Stimulated activated effector memory CD8-positive, alpha-beta T cell treated with anti-CD3 and anti-CD28 coated beads, Interleukin-12 subunit alpha, Interleukin-12 subunit beta, amount 100 ng/mL, for 72 hours (primary cell): Measurements from ENCODE around the gene PRUNE2.

Source experiments
- ATAC-seq: fragments of 150-1000 bp; cut with Tn5 transposase; 2 replicates; pipeline ENCODE4 v1.10.0; 2021
- DNase-seq, 2 donors: peaks; one replicate each; pipeline ENCODE4 v3.0.0; 2021 to 2022; ENCODE audit warnings: low spot score in 2 of 2
- H3K27ac Mint-ChIP-seq: one replicate; pipeline ENCODE4 v1.8.0; 2022; ENCODE audit warnings: mild to moderate bottlenecking, mixed read lengths
- H3K36me3 Mint-ChIP-seq: one replicate; pipeline ENCODE4 v1.8.0; 2022; ENCODE audit warnings: mild to moderate bottlenecking, mixed read lengths
- H3K4me1 Mint-ChIP-seq: one replicate; pipeline ENCODE4 v1.8.0; 2022; ENCODE audit warnings: mixed read lengths
- H3K4me3 Mint-ChIP-seq: one replicate; pipeline ENCODE4 v1.8.0; 2022; ENCODE audit warnings: mild to moderate bottlenecking, mixed read lengths
- H3K9me3 Mint-ChIP-seq: one replicate; pipeline ENCODE4 v1.8.0; 2022; ENCODE audit warnings: mixed read lengths

The PRUNE2 gene

DNA sequence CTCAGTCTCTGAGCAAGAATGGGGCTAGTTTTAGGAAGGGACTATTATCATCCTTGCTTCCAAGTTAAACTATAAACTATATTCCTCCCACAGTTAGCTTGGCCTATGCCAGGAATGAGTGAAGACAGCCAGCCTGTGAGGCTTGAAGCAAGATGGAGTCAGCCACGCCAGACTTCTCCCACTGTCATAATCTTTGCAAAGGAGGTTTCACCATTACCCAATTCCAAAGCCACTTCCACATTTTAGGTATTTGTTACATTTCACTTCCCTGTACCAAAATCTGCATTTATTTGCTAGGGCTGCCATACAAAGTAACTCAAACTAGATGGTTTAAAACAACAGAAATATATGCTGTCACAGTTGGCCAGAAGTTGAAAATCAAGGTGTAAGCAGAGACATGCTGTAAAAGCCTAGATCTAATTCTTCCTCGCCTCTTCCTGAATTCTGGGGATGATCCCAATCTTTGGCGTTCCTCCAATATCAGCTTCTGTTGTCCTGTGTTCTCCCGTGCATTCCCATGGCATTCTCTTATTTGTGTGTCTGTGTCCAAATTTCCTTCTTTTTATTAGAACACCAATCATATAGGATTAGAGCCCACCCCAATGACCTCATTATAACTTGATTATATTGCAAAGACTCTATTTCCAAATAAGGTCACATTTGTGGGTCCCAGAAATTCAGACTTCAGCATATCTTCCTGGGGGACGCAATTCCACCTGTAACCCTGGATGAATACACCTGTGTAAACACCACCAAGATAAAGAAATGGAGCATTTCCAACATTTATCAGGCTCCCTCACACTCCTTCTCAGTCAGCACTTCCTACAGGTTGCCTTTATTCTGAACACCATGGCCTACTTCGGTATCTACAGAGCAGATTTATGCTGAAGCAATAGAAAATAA is 320.2 kb downstream of the PRUNE2 start:
- no peaks in the 10 kb centered on the region for H3K36me3 Mint-ChIP-seq
- H3K4me1 Mint-ChIP-seq = no peaks in the 10 kb centered on the region
- H3K9me3 Mint-ChIP-seq = no peaks in the 10 kb centered on the region
- no peak for ATAC-seq
- no peak for DNase-seq
- H3K27ac Mint-ChIP-seq = no peak overlapping the region
- no peak overlapping the region for H3K4me3 Mint-ChIP-seq

- Mint-ChIP-seq H3K9me3 (no peaks in the 10 kb centered on the region), H3K4me3 (no peak overlapping the region), H3K36me3 (no peaks in the 10 kb centered on the region), H3K27ac (no peak overlapping the region), H3K4me1 (peaks cover 7% of the 10 kb centered on the region)
- DNase-seq = no peak
- ATAC-seq = no peak
Measured at GRCh38 chr9:76583256-76583655, 322.7 kb downstream of the PRUNE2 start.

DNA sequence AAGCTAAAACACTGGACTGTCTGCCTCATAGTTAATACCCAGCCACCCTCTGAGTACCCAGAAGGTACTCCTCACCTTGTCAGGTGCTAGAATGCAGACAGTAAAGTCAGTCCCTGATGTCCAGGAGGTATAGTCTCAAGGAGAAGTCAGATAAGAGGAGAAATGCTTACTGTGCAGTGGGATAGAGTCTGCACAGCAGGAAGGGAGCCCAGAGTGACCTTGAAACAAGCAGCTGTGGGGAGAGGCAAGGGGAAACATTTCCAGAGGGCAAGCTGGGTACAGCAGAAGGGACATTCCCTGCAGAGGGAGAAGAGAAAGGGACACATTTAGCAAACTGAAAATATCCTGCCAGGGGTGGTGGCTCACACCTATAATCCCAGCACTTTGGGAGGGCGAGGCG is 324.2 kb downstream of the PRUNE2 start:
- DNase-seq = no peak

GRCh38 chr9:76580820-76581219 is 325.1 kb downstream of the PRUNE2 start:
- no peak overlapping the region for H3K4me3 Mint-ChIP-seq
- no peak overlapping the region for H3K27ac Mint-ChIP-seq
- DNase-seq (no peak), ATAC-seq (no peak)
- H3K9me3 Mint-ChIP-seq = no peaks in the 10 kb centered on the region
- peaks cover 27% of the 10 kb centered on the region for H3K4me1 Mint-ChIP-seq
- H3K36me3 Mint-ChIP-seq = peaks cover 7% of the 10 kb centered on the region

More for the DNA sequence above, 324.2 kb downstream of the PRUNE2 start:
- Mint-ChIP-seq H3K36me3 (no peaks in the 10 kb centered on the region), H3K4me3 (no peak overlapping the region), H3K27ac (no peak overlapping the region), H3K4me1 (peaks cover 20% of the 10 kb centered on the region), H3K9me3 (no peaks in the 10 kb centered on the region)
- ATAC-seq = no peak

DNA sequence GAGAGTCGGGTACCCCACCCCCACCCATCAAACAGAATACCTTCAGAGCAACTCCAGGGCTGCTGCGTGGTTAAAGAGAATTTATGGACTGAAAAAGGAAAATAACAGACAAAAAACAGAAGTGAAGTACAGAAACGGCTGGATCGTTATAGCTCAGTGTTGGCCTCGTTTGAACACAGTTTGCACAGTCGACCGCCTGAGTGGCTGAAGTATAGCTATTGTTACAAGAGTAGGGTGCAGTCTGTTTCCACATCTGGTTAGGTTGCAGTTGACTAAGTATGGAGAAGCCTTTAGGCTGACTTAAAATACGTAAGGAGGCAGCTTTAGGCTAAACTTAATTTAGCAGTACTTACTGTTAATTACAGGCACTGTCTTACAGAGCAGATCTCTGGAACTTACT is 325.7 kb downstream of the PRUNE2 start:
- Mint-ChIP-seq H3K4me3 (no peak overlapping the region), H3K4me1 (peaks cover 27% of the 10 kb centered on the region), H3K9me3 (no peaks in the 10 kb centered on the region), H3K27ac (no peak overlapping the region), H3K36me3 (peaks cover 7% of the 10 kb centered on the region)
- DNase-seq = no peak
- no peak for ATAC-seq

DNA sequence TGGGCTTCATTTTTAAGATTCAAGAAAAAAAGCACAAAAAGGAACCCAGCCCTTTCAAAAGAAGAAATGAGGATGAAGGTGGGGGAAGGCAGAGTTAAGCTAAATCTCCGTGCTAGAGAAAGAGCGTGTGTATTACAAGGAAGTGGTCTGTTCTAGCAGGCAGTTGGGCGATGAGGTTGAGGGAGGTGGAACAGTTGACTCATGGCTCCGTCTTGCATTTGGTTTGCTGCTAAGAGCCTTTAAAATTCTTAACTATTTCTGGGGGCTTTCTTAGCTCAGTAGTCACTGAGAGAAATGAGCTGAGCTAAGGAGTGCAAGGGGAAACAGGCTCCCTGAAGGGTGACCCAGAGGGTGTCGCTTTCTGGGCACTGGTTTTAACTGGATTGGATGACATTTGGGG is 329.6 kb downstream of the PRUNE2 start:
- peak; percentile 94 for ATAC-seq
- Mint-ChIP-seq H3K9me3 (no peaks in the 10 kb centered on the region), H3K4me1 (peaks cover 44% of the 10 kb centered on the region), H3K36me3 (peaks cover 7% of the 10 kb centered on the region), H3K27ac (peak overlapping the region; percentile 87), H3K4me3 (peak overlapping the region; percentile 58)
- DNase-seq = peak; percentile 33 to 85

DNA sequence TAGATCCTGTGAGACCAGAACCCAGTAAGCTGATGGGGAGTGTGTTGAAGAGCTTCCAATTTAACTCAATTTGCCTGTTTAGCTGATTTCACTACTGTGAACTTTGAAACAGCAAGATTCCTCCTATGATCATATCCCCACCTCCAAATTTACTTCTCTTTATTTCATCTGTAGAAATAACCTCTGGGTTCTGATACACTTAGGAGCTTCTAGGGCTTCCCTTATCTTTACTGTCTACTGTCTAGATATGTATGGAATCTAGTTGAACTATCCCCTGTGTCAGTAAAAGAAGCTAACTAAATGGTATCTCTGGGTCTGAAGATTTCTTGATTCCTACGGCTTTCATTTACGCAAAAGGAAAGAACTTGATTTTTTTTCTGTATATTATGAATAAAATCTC is 330.2 kb downstream of the PRUNE2 start:
- H3K27ac Mint-ChIP-seq = peak overlapping the region; percentile 87
- peaks cover 7% of the 10 kb centered on the region for H3K36me3 Mint-ChIP-seq
- H3K4me3 Mint-ChIP-seq = peak overlapping the region; percentile 58
- peaks cover 45% of the 10 kb centered on the region for H3K4me1 Mint-ChIP-seq
- no peaks in the 10 kb centered on the region for H3K9me3 Mint-ChIP-seq
- ATAC-seq (no peak), DNase-seq (no peak)

- no peak for DNase-seq
- Mint-ChIP-seq H3K4me3 (no peak overlapping the region), H3K27ac (peak overlapping the region; percentile 39), H3K9me3 (no peaks in the 10 kb centered on the region), H3K4me1 (peaks cover 59% of the 10 kb centered on the region), H3K36me3 (peaks cover 7% of the 10 kb centered on the region)
- ATAC-seq = no peak
Measured at GRCh38 chr9:76573905-76574760, 331.8 kb downstream of the PRUNE2 start.

- DNase-seq (no peak), ATAC-seq (no peak)
- no peak overlapping the region for H3K4me3 Mint-ChIP-seq
- peaks cover 53% of the 10 kb centered on the region for H3K4me1 Mint-ChIP-seq
- H3K9me3 Mint-ChIP-seq = no peaks in the 10 kb centered on the region
- H3K36me3 Mint-ChIP-seq = peaks cover 7% of the 10 kb centered on the region
- peak overlapping the region; percentile 39 for H3K27ac Mint-ChIP-seq
Measured at GRCh38 chr9:76573408-76573807, 332.5 kb downstream of the PRUNE2 start.

DNA sequence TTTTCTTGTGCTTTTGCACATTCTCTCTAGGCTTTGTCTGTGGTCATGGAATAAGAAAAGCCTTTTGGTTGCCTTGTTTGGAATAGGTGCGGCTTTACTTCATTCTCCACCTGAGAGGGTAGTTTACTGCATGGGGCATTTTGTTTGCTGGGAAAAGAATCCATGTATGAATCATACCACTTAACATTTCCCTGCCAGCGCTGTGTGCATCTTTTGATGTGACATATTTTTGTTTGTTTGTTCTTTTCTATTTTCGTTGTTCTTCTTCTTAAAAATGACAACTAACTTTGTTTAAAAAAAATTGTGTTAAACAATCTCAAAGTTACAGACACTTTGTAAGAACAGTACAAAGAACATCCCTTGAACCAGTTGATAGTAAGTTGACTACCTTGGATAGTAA is 333.8 kb downstream of the PRUNE2 start:
- Mint-ChIP-seq H3K4me3 (peak overlapping the region; percentile 50), H3K9me3 (peaks cover 6% of the 10 kb centered on the region), H3K27ac (no peak overlapping the region), H3K36me3 (peaks cover 7% of the 10 kb centered on the region), H3K4me1 (peaks cover 41% of the 10 kb centered on the region)
- DNase-seq = no peak
- no peak for ATAC-seq

DNA sequence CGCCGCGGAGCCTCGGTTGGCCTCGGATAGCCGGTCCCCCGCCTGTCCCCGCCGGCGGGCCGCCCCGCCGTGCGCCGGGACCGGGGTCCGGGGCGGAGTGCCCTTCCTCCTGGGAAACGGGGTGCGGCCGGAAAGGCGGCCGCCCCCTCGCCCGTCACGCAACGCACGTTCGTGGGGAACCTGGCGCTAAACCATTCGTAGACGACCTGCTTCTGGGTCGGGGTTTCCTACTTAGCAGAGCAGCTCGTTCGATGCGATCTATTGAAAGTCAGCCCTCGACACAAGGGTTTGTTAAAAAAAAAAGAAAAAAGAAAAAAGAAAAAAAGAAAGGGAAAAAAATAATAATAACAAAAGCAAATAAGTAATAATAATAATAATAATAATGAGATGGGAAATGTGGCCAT is 334.2 kb downstream of the PRUNE2 start:
- H3K36me3 Mint-ChIP-seq = peaks cover 7% of the 10 kb centered on the region
- no peak overlapping the region for H3K27ac Mint-ChIP-seq
- DNase-seq = no peak
- ATAC-seq = no peak
- H3K4me1 Mint-ChIP-seq = peaks cover 39% of the 10 kb centered on the region
- peak overlapping the region; percentile 50 for H3K4me3 Mint-ChIP-seq
- peaks cover 6% of the 10 kb centered on the region for H3K9me3 Mint-ChIP-seq

DNA sequence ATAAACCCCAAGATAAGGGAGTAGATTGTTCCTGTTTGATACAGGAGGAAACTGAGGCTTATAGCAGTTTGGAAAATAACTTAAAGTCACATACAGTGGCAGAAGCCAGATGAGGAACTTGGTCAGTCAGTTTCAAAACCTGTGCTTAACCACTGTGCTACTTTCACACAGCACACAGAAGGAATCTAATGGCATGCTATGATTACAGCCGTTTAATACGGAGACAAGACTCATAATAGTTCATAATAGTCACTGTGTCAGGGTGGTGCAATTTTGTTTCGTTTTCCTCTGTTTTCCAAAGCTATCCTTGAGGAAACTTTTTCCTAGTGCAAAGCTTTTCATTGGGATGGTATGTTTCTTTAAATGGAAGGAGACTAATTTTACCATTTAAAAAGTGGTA is 334.6 kb downstream of the PRUNE2 start:
- Mint-ChIP-seq H3K27ac (peak overlapping the region; percentile 18), H3K4me3 (peak overlapping the region; percentile 50), H3K36me3 (peaks cover 3% of the 10 kb centered on the region), H3K4me1 (peaks cover 36% of the 10 kb centered on the region), H3K9me3 (peaks cover 6% of the 10 kb centered on the region)
- DNase-seq (no peak), ATAC-seq (peak; percentile 86)

GRCh38 chr9:76570826-76571225 is 335.1 kb downstream of the PRUNE2 start:
- DNase-seq = no peak
- H3K4me3 Mint-ChIP-seq = peak overlapping the region; percentile 50
- H3K36me3 Mint-ChIP-seq = no peaks in the 10 kb centered on the region
- no peak for ATAC-seq
- H3K4me1 Mint-ChIP-seq = peaks cover 32% of the 10 kb centered on the region
- peak overlapping the region; percentile 18 for H3K27ac Mint-ChIP-seq
- H3K9me3 Mint-ChIP-seq = peaks cover 6% of the 10 kb centered on the region

GRCh38 chr9:76567086-76567485 is 338.8 kb downstream of the PRUNE2 start:
- no peak for ATAC-seq
- H3K9me3 Mint-ChIP-seq = peaks cover 6% of the 10 kb centered on the region

GRCh38 chr9:76564297-76564696 is 341.6 kb downstream of the PRUNE2 start:
- H3K9me3 Mint-ChIP-seq = peaks cover 6% of the 10 kb centered on the region
- H3K4me1 Mint-ChIP-seq = peaks cover 7% of the 10 kb centered on the region
- H3K4me3 Mint-ChIP-seq = no peak overlapping the region
- ATAC-seq (no peak), DNase-seq (no peak)
- H3K27ac Mint-ChIP-seq = no peak overlapping the region
- no peaks in the 10 kb centered on the region for H3K36me3 Mint-ChIP-seq

More at GRCh38 chr9:76567086-76567485, 338.8 kb downstream of the PRUNE2 start:
- H3K4me1 Mint-ChIP-seq = peaks cover 25% of the 10 kb centered on the region
- no peaks in the 10 kb centered on the region for H3K36me3 Mint-ChIP-seq
- DNase-seq = no peak
- no peak overlapping the region for H3K4me3 Mint-ChIP-seq
- H3K27ac Mint-ChIP-seq = no peak overlapping the region
